NCI-H748 (cell line): ENCODE measurements around the gene ADAP1.
"Not testable (repeated sequence)": the region's sequence is repeated elsewhere in the genome, so short reads cannot be mapped to it uniquely, and the experiment has no call there.

Experiments used
- DNase-seq: peaks from one replicate; lab custom pipeline; 2025; ENCODE audit not compliant: unreplicated experiment; lab: John Stamatoyannopoulos, UW

ADAP1 gene

GRCh38 chr7:954330-955238, at the start of gene ADAP1:
TSS of gene ADAP1 (minus strand) at chr7:954680. CDS start at chr7:954477, 203 bp downstream.
- peak; percentile 65 for DNase-seq

GRCh38 chr7:1002445-1002844, 48.0 kb upstream of the ADAP1 start:
- DNase-seq: not testable (repeated sequence)

- DNase-seq: not testable (repeated sequence)
These were observed 47.5 kb upstream of the ADAP1 start for GRCh38 chr7:1002026-1002425.

GRCh38 chr7:1001069-1001770, 46.7 kb upstream of the ADAP1 start:
- not testable (repeated sequence) for DNase-seq

GRCh38 chr7:999941-1000935, 45.8 kb upstream of the ADAP1 start:
- DNase-seq: no peak

GRCh38 chr7:999149-999879, 44.8 kb upstream of the ADAP1 start:
- DNase-seq: no peak

- peak; percentile 25 for DNase-seq
These were observed 43.2 kb upstream of the ADAP1 start for GRCh38 chr7:997404-998395.

- DNase-seq: no peak
These were observed 41.8 kb upstream of the ADAP1 start for GRCh38 chr7:996079-996872.

GRCh38 chr7:995571-995970, 41.1 kb upstream of the ADAP1 start:
- no peak for DNase-seq

- no peak for DNase-seq
These were observed 40.3 kb upstream of the ADAP1 start for GRCh38 chr7:994592-995308.

GRCh38 chr7:992709-993607, 38.5 kb upstream of the ADAP1 start:
- peak; percentile 92 for DNase-seq

GRCh38 chr7:991729-992656, 37.5 kb upstream of the ADAP1 start:
- DNase-seq: no peak

GRCh38 chr7:990933-991728, 36.7 kb upstream of the ADAP1 start:
- no peak for DNase-seq

- DNase-seq: no peak
These were observed 36.0 kb upstream of the ADAP1 start for GRCh38 chr7:990352-990932.
